GM18861 (cell line): ENCODE results near the gene REXO5.
A peak's percentile ranks its signal among the peaks of the same experiment; 100 is the strongest.

Experiments
- ATAC-seq: cut with Tn5 transposase; IDR thresholded peaks from one replicate; pipeline ENCODE4 v1.9.1; 2021; ENCODE audit not compliant: unreplicated experiment

The REXO5 gene

GRCh38 chr16:20870122-20870820, 63.9 kb downstream of the REXO5 start:
- ATAC-seq = no peak

- ATAC-seq = no peak
These were observed 64.9 kb downstream of the REXO5 start for GRCh38 chr16:20871258-20871657.

- no peak for ATAC-seq
These were observed 65.9 kb downstream of the REXO5 start for GRCh38 chr16:20871941-20872815.

GRCh38 chr16:20873331-20873730, 67.0 kb downstream of the REXO5 start:
- ATAC-seq = no peak

GRCh38 chr16:20874088-20874581, 67.8 kb downstream of the REXO5 start:
- no peak for ATAC-seq

DNA sequence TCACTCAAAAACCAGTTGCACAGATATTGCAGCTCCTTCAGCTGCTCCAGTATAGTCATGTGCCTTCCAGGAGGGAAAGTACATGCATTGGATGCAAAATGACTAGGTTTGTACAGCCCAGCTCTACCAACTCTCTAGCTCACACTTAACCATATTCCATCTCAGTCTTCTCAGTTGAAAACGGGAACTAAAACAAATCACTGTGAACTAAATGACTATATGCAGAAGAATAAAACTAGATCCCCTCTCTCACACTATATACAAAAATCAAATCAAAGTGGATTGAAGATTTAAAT, 69.0 kb downstream of the REXO5 start:
- ATAC-seq = no peak

DNA sequence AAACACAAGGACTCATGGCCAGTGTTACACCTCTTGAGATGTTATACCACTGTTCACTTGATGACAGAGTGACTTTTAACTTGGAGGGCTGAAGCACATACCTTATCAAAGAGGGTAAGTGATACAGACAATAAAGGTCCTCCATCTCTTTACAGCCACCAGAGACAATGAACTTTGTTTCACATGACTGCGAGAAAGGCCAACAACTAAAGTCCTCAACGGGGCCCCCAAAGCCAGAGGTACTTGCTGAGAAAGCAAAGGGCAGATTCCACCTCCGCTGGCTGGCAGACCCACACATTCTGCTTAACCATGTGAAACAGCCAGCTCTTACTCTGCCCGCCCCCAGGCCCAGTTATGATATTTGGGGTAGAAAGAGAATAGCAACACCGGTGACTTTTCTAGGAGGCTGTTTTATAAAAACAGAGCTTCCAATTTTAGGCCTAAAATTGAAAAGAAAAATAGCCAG, 72.4 kb downstream of the REXO5 start:
- peak; percentile 2 for ATAC-seq

DNA sequence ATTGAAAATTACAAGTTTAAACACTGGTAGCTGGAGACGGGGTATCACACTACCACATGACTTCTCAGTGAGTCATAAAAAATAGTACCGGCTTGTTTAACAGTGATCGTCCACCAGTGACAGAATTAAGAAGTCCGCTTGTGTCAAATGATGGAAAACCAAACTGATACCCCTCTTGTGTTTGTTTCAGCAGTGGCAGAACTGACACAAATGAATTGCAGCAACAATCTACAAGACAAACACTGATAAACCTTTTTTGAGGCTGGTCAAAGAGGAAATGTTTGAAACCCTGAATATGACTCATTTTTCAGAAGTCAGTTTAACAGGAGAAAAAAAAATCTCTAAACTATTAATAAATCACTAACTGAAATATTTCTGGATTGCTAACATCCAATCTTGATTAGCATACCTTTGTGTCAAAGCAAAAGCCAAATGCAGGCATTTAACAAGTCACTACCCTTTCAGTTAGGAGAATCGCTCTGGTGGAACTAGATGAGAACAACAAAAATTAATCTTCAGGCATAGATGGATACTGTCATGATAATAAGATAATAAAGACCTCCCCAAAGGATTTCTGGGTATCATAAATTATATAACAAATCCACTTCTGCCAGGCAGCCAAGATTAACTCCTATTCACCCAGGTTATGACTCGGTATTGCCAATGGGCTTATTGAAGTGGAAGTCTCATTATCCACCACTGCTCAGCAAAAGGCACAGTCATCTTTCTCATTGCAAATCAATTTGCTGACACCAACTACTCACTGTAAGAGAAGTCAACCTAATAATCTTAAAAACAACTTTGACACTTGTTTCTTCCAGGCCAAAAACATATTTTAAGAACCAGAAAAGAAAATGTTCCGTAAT, 73.1 kb downstream of the REXO5 start:
- peak; percentile 30 for ATAC-seq

GRCh38 chr16:20880867-20881502, 74.7 kb downstream of the REXO5 start:
- ATAC-seq = no peak

GRCh38 chr16:20881503-20881878, 75.2 kb downstream of the REXO5 start:
- no peak for ATAC-seq

DNA sequence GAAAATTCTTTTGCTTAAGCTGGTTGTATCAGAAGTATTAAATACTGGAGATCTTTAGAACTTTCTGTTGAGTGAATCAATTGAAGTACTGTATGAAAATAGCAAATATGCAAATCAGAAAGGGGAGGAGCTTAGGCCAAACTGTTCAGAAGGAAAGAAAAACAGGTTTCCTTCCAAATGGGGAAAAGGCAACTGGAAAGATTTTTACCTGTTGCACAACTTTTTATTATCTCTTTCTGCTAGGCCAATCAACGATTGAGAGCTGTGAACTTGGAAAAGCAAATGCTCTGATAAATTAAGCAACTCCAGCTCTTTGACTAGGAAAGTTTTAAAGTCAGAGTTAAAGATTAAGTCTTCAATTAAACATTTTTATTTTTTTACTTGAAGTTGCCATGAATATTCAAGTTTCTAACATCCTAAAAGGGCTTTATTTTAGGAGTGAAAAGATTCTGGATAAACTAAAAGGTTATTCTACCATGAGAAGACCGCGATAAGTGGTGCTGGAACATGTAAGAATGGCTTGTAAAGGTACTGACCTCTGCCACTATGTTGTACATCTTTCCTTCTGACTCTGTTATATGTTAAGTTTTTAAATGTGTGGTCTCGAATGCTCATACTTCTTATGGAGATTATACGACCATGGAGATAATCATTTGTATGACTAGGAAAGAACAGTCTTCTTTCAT, 77.4 kb downstream of the REXO5 start:
- no peak for ATAC-seq

- ATAC-seq = no peak
These were observed 77.9 kb downstream of the REXO5 start for GRCh38 chr16:20884240-20884556.

DNA sequence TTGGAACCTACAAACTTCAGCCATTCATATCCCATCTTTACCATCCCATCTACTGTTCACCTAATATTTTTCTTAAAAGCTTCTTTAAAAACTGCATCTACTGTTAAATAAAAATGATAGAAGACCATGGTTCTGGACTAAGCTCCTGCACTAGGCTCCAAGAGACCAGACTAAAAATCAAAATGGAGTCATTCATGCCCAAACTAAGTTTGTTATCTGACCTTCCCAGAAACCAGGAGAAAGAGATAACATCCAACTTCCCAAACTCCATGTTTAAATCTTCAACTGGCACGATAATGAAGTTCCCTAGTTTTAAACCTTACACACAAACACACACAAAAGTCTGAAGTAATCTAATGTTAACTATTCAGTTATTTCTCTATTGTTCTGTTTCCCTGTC, 80.0 kb downstream of the REXO5 start:
- no peak for ATAC-seq

- ATAC-seq = no peak
These were observed 80.9 kb downstream of the REXO5 start for GRCh38 chr16:20887207-20887606.

DNA sequence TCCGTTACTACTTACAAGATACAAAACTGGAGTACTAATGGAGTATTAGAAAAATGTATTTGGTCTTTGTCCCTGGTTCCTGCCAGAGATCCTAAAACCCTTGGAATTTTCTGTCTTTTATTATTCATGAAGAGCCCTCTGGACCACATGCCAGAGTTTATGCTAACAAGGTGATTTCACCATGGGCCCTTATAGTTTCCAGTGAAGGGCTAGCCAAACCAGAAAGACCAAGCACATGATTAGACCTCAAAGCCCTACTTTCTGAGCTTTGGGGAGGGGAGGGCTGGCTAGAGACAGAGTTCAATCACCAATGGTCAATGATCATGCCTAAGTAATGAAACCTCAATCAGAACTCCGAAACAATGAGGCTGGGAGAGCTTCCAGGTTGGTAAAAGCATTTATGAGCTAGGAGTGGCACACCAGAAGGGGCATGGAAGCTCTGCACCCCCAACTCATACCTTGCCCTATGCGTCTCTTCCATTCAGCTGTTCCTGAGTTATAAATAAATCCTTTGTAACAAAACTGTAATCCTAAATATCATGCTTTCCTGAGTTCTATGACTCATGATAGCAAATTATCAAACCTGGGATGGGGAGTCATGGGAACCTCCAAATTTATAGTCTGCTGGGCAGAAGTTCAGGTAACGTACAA, 83.4 kb downstream of the REXO5 start:
- ATAC-seq = no peak

- ATAC-seq = no peak
These were observed 88.1 kb downstream of the REXO5 start for GRCh38 chr16:20894388-20894787.

GRCh38 chr16:20897253-20897897, 91.0 kb downstream of the REXO5 start:
- ATAC-seq = no peak

GRCh38 chr16:20897922-20898321, 91.6 kb downstream of the REXO5 start:
- ATAC-seq = no peak

GRCh38 chr16:20899071-20899470, 92.7 kb downstream of the REXO5 start:
- no peak for ATAC-seq
